Sigmoid colon (tissue), 3 donors: ENCODE results near the gene PGM1.

Source experiments
- POLR2A ChIP-seq, 2 donors: fragments of 450-650 bp; IDR thresholded peaks; one replicate each; pipeline ENCODE4 v1.6.1; 2016; ENCODE audit warnings: antibody characterized with exemption in 2 of 2, mild to moderate bottlenecking in 2 of 2, moderate library complexity in 2 of 2
- TF ChIP-seq, protein P1 (sequence below), 4 experiments: fragments of 450-650 bp in 3 of 4; fragments of 200-600 bp in 1 of 4; IDR thresholded peaks; one replicate each; pipeline ENCODE4 v1.5.1; 2016 to 2019; ENCODE audit warnings: antibody characterized with exemption in 4 of 4, mild to moderate bottlenecking in 3 of 4, moderate library complexity in 2 of 4

DNA sequence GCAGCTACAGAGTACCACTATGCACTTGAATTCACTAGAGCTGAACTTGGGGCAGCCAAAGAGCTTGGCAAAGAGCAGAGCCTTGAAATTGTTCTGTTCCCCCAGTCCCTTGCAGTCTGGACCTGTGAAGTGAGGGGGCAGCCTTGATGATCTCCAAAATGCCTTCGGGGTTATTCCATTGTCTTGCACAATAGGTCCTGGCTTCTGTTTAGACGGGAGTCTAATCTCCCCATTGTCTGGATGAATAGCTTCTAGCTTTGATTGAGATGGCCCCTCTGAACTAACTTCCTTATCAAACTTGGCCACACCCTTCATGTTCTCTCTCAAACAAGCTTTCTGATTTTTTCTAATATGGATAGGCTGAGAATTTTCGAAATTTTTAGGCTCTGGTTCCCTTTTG, 72.6 kb downstream of the PGM1 start:
- TF ChIP-seq, protein P1, sequence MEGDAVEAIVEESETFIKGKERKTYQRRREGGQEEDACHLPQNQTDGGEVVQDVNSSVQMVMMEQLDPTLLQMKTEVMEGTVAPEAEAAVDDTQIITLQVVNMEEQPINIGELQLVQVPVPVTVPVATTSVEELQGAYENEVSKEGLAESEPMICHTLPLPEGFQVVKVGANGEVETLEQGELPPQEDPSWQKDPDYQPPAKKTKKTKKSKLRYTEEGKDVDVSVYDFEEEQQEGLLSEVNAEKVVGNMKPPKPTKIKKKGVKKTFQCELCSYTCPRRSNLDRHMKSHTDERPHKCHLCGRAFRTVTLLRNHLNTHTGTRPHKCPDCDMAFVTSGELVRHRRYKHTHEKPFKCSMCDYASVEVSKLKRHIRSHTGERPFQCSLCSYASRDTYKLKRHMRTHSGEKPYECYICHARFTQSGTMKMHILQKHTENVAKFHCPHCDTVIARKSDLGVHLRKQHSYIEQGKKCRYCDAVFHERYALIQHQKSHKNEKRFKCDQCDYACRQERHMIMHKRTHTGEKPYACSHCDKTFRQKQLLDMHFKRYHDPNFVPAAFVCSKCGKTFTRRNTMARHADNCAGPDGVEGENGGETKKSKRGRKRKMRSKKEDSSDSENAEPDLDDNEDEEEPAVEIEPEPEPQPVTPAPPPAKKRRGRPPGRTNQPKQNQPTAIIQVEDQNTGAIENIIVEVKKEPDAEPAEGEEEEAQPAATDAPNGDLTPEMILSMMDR (IDR thresholded peaks at IDR 0.05): no peak
- TF ChIP-seq POLR2A (IDR thresholded peaks at IDR 0.05): no peak
